GM18861 (cell line): ENCODE measurements around the gene NKG7.

Experiments
- ATAC-seq: cut with Tn5 transposase; IDR thresholded peaks from one replicate; pipeline ENCODE4 v1.9.1; 2021; ENCODE audit not compliant: unreplicated experiment

The NKG7 gene

DNA sequence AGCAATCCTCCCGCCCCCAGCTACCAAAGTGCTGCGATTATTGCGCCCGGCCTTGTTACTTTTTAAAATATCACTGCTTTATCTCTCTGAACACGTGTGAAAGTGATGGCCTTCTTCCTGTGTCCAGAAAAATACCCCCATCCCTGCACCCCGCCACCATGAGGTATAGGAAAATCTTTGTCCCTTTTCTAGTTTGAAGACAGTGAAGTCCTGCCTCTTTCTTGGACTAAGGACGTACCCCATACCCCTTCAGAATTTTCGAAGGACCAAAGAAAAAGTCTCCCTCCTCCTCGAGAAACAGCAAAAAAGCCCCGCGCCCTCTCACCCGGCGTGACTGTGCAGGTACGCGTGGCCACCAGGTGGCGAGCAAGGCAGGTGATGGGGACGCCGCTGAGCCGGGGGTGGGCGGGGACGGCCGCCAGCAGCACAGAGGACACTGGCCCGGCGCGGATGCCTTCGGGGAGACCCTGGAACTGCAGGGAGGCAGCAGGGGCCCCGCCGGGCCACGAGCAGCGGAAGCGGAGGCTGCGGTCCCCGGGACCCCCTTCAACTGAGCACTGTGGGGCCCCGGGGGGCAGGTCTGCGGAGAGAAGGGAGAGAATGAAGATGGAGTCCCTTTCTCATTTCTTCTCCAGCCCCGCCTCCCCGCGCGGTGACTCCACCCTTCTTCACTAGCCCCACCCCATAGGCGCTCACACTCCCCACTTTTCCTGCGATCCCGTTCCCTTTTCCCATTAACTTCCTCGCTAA, 33.7 kb downstream of the NKG7 start:
- ATAC-seq: peak; percentile 49

DNA sequence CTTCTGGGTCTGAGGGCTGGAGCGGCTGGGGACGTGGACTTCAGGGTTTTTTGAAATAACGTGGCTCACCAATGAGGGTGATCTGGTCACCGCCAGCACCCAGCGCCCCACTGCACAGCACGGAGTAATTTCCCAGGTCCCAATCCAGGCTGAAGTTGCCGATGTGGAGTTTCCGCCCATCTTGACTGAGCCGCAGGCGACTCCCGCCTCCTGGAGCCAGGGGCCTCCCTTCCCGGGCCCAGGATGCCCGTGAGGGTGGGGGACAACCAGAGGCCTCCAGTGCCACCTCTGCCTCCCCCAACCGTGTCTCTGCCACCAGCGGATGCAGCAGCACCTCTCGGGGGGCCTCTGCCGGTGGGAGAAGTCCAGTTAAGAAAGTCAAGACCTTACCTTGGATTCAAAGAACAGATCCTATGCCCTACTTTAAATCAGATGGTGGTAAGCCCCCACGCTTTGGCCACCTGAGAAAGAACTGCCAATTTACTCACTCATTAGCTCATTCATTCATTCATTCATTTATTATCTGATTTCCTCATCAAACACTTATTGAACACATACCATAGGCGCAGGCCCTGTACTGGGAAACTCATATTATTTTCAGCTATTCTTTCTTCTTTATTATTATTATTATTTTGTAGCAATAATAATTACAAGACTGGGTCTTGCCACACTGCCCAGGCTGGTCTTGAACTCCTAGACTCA, 34.4 kb downstream of the NKG7 start:
- no peak for ATAC-seq

DNA sequence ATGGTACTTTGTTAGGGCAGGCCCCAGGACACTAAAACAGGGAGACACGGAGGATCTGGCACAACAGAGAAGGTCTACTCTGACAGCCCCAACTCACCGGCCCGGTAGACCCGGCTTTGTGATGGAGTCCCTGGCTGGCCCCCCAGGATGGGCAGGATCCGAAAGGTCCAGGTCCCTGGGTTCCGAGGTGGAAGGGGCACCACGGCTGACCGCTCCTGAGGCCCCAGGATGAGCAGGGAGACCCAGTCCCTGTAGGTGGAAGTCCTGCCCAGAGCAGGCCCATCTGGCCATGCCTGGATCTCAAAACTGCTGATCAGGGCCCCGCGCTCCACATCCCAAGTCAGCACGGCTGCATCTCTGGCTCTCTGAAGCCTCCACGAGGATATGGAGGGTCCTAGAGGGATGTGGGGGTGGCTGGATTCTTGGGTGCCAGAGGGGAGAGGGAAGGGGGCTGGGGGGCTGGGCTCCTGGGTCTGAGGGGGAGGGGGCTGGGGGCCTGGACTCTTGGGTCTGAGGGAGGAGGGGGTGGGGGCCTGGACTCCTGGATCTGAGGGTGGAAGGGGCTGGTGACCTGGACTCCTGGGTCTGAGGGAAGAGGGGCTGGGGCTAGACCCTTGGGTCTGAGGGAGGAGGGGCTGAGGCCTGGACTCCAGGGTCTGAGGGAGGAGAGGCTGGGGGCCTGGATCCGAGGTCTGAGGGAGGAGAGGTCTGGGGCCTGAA, 35.2 kb downstream of the NKG7 start:
- ATAC-seq: no peak

DNA sequence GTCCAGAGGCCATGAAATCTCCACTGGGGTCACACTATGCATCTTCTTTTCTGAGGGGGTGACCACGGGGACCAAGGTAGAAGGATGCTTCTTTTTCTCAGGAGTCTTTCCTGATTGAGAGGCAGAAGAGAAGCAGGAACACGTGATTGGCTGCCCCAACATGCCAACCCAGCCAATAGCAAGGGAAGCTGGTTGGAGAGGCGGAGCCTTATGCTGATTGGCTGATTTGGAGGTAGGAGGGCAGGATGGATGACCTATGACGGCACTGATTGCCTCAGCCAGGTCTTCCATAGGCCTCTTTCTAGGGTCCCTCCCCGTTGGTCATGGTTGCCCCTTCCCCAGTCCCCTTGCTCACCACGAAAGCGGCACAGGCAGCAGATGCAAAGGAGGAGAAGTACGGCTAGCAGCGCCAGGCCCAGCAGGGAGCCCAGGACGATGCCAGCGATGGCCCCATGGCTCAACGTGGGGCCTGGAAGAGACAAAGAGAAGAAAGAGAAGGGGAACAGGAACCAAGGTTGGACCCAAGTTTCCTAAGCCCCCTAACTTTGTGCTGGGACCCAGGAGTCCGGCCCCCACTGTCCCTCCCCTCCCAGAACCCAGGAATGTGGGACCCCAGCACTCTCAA, 38.5 kb downstream of the NKG7 start:
- ATAC-seq: no peak

DNA sequence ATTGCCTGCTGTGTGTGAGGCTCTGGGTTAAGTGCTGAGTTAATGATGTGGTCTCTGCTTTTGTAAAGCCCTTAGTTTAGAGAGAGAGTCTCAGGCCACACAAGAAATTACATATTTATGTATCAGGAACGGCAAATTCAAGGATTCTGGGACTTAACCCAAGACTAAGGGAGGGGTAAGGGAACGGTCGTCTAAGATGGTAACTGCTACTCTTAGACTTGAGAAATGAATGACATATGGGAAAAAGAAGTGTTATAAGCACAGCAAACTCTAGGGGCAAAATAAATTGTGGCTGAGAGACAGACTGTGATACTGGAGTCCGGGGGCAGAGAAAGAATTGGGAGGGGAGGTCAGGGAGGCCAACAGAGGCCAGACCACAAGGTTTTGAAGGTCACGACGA, 40.7 kb downstream of the NKG7 start:
- no peak for ATAC-seq

DNA sequence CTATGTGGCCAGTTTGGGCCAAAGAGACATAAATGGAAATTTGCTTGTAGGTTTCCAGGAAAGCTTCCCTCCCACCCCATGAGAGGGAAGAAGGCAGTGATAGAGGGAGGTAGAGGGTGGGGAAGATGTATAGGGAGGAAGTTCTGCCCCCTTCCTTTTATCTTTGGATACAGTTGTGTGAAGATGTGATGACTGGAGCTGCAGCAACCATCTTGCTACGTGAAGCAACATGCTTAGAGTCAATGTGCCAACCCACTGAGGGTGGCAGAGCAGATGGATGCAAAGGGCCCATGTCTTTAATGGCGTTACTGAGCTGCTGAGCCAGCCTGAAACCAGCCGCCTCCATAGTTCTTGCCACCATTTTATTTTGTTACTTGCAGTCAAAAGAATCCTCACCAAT, 41.3 kb downstream of the NKG7 start:
- ATAC-seq: no peak

DNA sequence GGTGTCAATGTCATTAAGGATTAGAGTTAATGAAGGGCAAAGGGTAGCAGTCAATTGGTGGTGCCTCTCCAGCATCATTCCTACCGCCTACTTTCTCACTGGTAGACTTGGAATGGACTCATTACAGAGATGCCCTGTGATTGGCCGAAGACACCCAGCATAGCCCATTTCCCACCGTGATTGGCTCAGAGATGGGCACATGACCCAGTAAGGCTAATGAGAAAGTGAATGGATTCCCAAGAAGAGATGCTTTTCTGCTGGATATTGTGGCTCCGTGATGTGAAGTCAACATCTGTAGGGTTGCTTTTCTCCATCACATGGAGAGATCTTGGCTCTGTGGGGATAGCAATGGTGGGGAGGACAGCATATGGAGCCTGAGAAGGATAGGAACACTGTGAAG, 42.1 kb downstream of the NKG7 start:
- ATAC-seq: no peak

DNA sequence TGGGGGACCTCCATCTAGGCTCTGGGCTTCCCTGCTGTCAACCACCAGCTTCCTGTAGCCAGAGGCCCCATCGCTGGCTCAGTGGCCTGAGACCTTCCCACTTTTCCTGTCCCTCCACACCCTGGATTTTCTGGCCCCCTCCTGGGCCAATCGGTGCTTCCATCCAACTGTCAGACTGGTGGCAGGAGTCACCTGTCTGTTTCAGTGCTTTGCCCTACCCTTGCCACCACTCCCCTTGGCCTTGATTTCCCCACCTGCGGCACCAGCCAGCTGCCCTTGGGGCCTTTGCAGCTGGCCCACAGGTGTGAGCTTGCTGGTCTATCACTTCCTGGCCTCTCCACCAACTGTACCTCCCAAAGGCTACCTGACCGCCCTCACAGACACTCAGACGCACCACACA, 43.0 kb downstream of the NKG7 start:
- ATAC-seq: no peak

DNA sequence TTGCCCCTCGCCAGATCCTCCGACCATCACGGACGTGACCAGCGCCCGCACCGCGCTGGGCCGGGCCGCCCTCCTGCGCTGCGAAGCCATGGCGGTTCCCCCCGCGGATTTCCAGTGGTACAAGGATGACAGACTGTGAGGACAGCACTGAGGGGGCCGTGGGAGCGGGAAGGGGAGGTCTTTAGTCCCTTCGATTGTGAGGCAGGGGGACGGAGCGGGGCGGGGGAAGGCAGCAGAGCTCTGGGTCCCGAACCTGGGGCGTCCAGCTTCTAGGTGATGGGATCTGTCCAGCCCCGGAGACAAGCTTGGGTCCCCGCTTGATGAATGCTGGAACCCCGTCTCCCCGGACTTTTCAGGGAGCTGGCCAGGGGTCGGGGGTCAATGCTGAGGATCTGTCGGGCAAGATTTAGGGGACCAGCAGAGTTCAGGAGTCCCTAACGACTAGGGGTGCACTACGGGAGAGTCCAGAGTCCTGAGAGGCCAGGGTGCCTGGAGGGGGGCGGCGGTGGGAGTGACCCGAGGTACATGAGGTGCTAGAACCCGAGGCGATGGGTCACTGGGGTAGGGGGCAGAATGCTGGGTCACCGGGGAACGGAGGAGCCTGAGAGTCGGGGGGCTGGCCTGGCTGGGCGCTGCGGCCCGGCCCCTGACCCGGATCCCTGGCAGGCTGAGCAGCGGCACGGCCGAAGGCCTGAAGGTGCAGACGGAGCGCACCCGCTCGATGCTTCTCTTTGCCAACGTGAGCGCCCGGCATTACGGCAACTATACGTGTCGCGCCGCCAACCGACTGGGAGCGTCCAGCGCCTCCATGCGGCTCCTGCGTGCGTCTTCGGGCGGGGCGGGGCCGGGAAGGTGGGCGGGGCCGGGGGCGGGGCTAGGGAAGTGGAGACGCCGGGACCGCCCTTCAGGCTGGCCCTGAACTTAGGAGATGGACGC, 45.1 kb downstream of the NKG7 start:
- no peak for ATAC-seq

DNA sequence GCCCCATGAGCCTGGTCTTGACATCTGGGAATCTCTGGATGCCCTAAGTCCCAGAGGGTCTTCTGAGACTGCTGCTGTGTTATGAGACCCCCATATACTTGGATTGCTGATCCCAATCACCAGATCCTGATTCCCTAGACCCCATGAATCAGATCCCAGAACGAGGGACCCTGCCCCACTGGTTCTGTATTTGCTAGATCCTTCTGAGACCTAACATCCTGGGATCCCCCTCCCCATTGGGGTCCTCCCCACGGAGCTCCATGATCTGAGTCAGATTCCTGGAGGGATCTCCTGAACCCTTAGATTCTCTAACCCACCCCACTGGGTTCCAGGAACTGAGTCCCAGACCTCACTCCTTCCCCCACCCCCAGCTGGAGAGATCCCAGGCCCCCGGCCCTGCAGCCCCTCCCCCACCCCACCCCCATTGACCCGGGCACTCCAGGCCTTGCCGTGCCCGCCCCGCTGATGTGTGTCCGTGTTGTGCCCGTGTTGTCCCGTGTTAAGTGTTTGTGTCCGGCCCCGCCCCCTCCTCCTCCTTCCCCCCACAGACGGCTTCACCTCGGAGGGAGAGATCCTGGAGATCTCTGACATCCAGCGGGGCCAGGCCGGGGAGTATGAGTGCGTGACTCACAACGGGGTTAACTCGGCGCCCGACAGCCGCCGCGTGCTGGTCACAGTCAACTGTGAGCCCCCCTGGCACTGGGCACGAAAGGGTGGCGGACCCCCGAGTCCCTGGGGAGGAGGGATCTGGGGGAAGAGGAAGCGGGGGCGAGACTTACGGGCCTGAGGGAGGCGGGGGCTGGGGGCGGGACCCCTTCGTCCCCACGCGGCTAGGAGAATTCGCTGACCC, 46.0 kb downstream of the NKG7 start:
- no peak for ATAC-seq

DNA sequence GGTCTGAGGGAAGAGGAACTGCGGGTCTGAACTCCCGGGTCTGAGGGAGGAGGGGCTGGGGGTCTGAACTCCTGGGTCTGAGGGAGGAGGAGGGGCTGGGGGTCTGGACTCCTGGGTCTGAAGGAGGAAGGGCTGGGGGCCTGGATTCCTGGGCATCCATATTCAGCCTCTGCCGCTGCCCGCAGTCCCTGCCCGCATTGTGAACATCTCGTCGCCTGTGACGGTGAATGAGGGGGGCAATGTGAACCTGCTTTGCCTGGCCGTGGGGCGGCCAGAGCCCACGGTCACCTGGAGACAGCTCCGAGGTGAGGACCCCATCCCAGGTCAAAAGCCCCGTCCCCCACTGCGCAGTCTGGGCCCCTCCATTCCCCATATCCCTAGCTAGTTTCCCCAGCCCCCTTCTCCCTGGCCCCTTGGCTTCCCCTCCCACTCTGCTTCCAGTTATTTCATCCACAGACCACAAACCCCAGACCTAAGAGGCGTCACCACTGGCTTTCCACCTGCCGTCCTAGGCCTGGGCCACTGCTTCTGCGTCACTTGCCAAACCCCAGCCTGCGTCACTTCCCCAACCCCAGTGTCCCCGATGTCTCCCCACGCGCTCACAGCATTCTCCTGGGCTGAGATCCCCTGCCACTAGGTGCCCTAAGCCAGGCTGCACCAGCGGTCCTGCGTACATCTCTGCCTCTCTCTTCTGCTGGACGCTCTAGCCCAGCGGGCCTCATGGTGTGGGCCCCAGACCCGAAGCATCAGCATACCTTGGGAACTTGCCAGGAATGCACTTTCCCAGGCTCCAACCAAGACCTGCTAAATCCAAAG, 47.1 kb downstream of the NKG7 start:
- ATAC-seq: no peak

DNA sequence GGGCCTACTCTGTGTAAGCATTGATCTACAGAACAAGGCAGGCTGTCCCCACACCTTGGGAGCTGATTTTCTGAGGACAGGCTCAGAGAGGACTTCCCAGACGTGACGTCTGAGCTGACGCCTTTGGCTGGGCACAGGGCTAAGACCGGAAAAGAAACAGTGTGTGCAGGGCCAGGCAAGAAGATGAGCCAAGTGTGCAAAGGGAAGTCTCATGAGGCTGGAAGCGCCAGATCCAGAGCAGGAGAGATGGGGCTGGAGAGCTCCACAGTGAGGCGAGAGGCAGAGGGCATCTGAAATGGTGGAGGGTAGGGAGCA, 48.3 kb downstream of the NKG7 start:
- ATAC-seq: no peak

DNA sequence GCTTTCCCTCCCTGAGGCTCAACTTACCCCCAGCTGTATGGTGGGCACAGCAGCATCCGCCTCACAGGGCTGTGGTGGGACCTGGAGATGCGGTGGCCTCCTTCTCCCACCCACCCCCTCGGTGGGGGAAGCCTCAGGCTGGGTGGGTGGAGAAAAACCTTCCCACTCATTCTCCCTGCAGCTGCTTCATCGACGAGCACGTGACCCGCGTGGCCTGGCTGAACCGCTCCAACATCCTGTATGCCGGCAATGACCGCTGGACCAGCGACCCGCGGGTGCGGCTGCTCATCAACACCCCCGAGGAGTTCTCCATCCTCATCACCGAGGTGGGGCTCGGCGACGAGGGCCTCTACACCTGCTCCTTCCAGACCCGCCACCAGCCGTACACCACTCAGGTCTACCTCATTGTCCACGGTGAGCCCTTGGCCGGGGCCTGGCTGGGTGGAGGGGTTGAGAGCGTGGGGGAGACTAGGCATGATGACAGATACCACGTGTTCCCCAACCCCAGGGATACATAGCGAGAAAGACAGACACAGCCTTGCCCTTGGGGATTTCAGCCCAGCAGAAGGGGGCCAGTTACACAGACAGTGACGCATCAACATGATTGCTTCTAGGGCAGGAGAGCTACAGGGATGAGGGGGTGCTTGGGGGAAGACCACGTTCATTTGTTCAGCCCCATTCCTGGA, 48.8 kb downstream of the NKG7 start:
- ATAC-seq: no peak

DNA sequence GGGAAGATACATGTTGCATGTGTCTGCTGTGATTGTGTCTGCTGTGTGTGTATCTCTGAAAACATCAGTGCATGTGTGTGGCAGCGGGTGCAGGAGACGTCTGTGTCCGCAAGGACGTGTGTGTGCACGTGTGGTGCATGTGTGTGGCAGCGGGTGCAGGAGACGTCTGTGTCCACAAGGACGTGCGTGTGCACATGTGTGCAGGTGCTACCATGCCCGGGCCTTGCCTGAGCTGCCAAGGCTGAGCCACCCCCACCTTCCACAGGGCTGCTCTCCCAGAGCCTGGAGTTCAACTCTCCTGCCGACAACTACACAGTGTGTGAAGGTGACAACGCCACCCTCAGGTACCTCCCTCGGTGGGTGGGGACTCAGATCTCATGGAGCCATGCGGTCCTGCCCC, 50.7 kb downstream of the NKG7 start:
- ATAC-seq: no peak
